Skeletal muscle satellite cell (primary cell): ENCODE results near the gene NWD2.

Source experiments
- H3K27me3 ChIP-seq: 2 replicates; pipeline ENCODE4 v1.7.0; 2013; ENCODE audit warnings: low read length; ENCODE audit not compliant: control insufficient read depth, insufficient read depth
- H3K36me3 ChIP-seq: 2 replicates; pipeline ENCODE4 v1.7.0; 2013; ENCODE audit warnings: mild to moderate bottlenecking, control low read depth, low read length; ENCODE audit not compliant: insufficient read depth
- H3K4me1 ChIP-seq: 2 replicates; pipeline ENCODE4 v1.7.0; 2013; ENCODE audit warnings: low read length; ENCODE audit not compliant: control insufficient read depth, insufficient read depth
- H3K4me2 ChIP-seq: 2 replicates; pipeline ENCODE4 v1.7.0; 2013; ENCODE audit warnings: mild to moderate bottlenecking, low read length
- H3K4me3 ChIP-seq: 2 replicates; pipeline ENCODE4 v1.7.0; 2013; ENCODE audit warnings: low read length
- H3K9ac ChIP-seq: 2 replicates; pipeline ENCODE4 v1.7.0; 2013; ENCODE audit warnings: mild to moderate bottlenecking, low read depth, low read length, moderate library complexity
- H3K9me3 ChIP-seq: replicated peaks from 2 replicates; pipeline ENCODE4 v1.7.0; 2013; ENCODE audit warnings: mild to moderate bottlenecking, control low read depth, low read length

Gene NWD2

GRCh38 chr4:37304612-37305011, 60.1 kb downstream of the NWD2 start:
- Histone ChIP-seq H3K36me3 (no peaks in the 10 kb centered on the region), H3K27me3 (no peaks in the 10 kb centered on the region), H3K4me1 (no peaks in the 10 kb centered on the region), H3K9ac (no peak overlapping the region), H3K9me3 (peaks cover 6% of the 10 kb centered on the region), H3K4me3 (no peak overlapping the region), H3K4me2 (no peak overlapping the region)

GRCh38 chr4:37305984-37306383, 61.4 kb downstream of the NWD2 start:
- no peaks in the 10 kb centered on the region for H3K4me1 ChIP-seq
- H3K9me3 ChIP-seq, result peaks cover 6% of the 10 kb centered on the region
- H3K4me3 ChIP-seq, result no peak overlapping the region
- no peaks in the 10 kb centered on the region for H3K27me3 ChIP-seq
- no peak overlapping the region for H3K4me2 ChIP-seq
- no peaks in the 10 kb centered on the region for H3K36me3 ChIP-seq
- H3K9ac ChIP-seq, result no peak overlapping the region

DNA sequence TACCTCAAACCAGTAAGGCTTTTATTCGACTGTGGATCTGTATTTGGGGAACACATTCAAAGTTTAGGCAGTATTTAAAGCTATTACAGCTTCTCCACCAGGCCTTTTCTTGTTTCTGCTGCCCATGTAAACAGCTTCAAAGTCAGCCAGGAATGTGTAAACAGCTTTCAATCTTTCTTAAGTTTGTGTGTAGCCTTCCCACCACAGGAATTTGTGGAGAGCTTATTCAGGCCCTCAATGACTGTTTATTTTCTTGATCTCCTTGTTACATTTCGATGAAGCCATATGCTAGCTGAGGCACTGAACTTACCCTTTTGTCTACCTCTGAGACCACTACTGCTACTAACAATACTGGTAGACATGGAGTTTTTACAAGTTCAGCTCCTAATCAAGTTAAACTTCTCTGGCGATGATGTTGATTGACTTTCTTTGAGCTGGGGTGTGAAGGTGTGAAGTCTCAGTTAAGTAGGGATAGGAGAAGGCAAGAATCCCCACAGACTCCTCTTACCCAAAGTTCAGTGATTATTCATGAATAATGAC, 72.6 kb downstream of the NWD2 start:
- no peak overlapping the region for H3K4me2 ChIP-seq
- no peak overlapping the region for H3K9ac ChIP-seq
- H3K4me3 ChIP-seq, result no peak overlapping the region
- no peaks in the 10 kb centered on the region for H3K27me3 ChIP-seq
- no peaks in the 10 kb centered on the region for H3K4me1 ChIP-seq
- H3K36me3 ChIP-seq, result no peaks in the 10 kb centered on the region
- H3K9me3 ChIP-seq, result peaks cover 1% of the 10 kb centered on the region

DNA sequence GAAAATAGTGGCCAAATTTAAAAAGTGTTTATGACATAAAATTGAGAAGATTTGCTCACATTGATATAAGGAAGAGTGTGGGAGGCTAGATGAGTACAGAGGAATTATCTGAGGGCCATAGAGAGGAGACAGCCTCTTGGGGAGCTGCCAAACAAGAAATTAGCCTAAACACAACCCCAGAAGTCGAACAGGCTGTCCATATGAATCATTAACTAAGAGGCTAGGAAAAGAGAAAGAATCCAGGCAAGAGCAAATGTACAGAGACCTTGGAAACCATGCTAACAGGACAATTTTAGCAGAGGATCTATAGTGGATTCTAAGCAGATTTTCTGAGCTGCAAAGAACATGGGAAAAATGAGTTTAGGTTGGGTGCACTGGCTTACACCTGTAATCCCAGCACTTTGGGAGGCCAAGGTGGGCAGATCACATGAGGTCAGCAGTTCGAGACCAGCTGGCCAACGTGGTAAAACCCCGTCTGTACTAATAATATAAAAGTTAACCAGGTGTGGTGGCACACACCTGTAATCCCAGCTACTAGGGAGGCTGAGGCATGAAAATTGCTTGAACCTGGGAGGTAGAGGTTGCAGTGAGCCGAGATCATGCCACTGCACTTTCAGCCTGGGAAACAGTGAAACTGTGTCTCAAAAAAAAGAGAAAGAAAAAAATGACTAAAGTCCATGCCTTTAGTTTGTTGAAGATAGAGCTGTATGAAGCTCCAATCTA, 76.1 kb downstream of the NWD2 start:
- no peaks in the 10 kb centered on the region for H3K27me3 ChIP-seq
- H3K36me3 ChIP-seq, result no peaks in the 10 kb centered on the region
- H3K4me1 ChIP-seq, result no peaks in the 10 kb centered on the region
- no peak overlapping the region for H3K4me2 ChIP-seq
- no peak overlapping the region for H3K9ac ChIP-seq
- H3K4me3 ChIP-seq, result no peak overlapping the region
- peaks cover 4% of the 10 kb centered on the region for H3K9me3 ChIP-seq

GRCh38 chr4:37322122-37322521, 77.6 kb downstream of the NWD2 start:
- Histone ChIP-seq H3K4me1 (no peaks in the 10 kb centered on the region), H3K36me3 (no peaks in the 10 kb centered on the region), H3K4me3 (no peak overlapping the region), H3K9ac (no peak overlapping the region), H3K4me2 (no peak overlapping the region), H3K9me3 (peaks cover 4% of the 10 kb centered on the region), H3K27me3 (no peaks in the 10 kb centered on the region)

GRCh38 chr4:37324546-37324945, 80.0 kb downstream of the NWD2 start:
- Histone ChIP-seq H3K9ac (no peak overlapping the region), H3K4me1 (no peaks in the 10 kb centered on the region)

DNA sequence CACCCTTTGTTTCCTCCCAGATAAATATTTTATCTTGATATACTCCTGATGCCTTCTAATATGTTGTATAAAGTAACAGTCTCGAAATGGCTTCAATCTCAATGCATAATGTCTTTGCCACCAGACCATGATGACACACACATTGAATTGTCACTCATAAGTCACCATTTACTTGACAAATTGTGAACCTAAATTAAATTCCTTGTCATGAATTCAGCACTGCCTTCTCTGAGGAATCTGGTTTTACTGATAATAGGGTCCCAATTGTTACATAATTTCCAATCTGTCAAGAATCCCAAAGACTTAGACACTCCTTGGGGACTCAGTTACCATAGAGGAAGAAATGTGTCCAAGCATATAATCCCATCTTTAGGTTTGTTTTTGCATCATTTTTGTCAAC, 82.3 kb downstream of the NWD2 start:
- no peaks in the 10 kb centered on the region for H3K27me3 ChIP-seq

More at GRCh38 chr4:37324546-37324945, 80.0 kb downstream of the NWD2 start:
- H3K27me3 ChIP-seq, result no peaks in the 10 kb centered on the region
- peaks cover 6% of the 10 kb centered on the region for H3K9me3 ChIP-seq
- H3K4me2 ChIP-seq, result no peak overlapping the region
- no peaks in the 10 kb centered on the region for H3K36me3 ChIP-seq
- H3K4me3 ChIP-seq, result no peak overlapping the region

GRCh38 chr4:37338972-37339371, 94.4 kb downstream of the NWD2 start:
- Histone ChIP-seq H3K9ac (no peak overlapping the region), H3K9me3 (no peaks in the 10 kb centered on the region), H3K36me3 (no peaks in the 10 kb centered on the region), H3K4me1 (no peaks in the 10 kb centered on the region), H3K4me2 (no peak overlapping the region), H3K4me3 (no peak overlapping the region), H3K27me3 (no peaks in the 10 kb centered on the region)

More for the DNA sequence above, 82.3 kb downstream of the NWD2 start:
- no peaks in the 10 kb centered on the region for H3K4me1 ChIP-seq
- H3K36me3 ChIP-seq, result no peaks in the 10 kb centered on the region
- H3K4me2 ChIP-seq, result no peak overlapping the region
- H3K9ac ChIP-seq, result no peak overlapping the region
- no peak overlapping the region for H3K4me3 ChIP-seq
- H3K9me3 ChIP-seq, result peaks cover 10% of the 10 kb centered on the region

- Histone ChIP-seq H3K4me1 (no peaks in the 10 kb centered on the region), H3K9ac (no peak overlapping the region), H3K9me3 (no peaks in the 10 kb centered on the region), H3K27me3 (no peaks in the 10 kb centered on the region), H3K4me2 (no peak overlapping the region), H3K36me3 (no peaks in the 10 kb centered on the region), H3K4me3 (no peak overlapping the region)
Measured at GRCh38 chr4:37358748-37359147, 114.2 kb downstream of the NWD2 start.

GRCh38 chr4:37359261-37359660, 114.7 kb downstream of the NWD2 start:
- Histone ChIP-seq H3K9me3 (no peaks in the 10 kb centered on the region), H3K4me1 (no peaks in the 10 kb centered on the region), H3K4me2 (no peak overlapping the region), H3K36me3 (no peaks in the 10 kb centered on the region), H3K4me3 (no peak overlapping the region), H3K9ac (no peak overlapping the region), H3K27me3 (no peaks in the 10 kb centered on the region)

DNA sequence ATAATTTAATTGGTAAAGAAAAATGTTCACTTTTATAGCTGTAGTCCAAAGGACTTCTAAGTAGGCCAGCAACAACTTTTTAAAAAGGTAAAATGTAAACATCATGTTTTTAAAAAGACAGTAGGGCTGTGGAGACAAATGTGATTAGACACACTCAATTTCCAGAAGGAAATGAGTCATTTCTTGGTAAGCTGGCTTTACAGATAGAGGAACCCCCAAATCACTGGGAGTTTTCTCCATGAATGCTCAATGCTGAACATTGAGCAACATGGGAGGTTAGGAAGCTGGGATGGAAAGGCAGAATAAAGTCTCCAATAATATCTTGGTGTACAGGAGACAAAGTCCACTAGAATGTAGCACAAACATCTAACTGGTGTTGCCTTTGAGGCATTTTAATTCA, 121.3 kb downstream of the NWD2 start:
- Histone ChIP-seq H3K27me3 (no peaks in the 10 kb centered on the region), H3K36me3 (no peaks in the 10 kb centered on the region), H3K4me3 (no peak overlapping the region), H3K9ac (no peak overlapping the region), H3K9me3 (no peaks in the 10 kb centered on the region), H3K4me2 (no peak overlapping the region), H3K4me1 (no peaks in the 10 kb centered on the region)

- Histone ChIP-seq H3K36me3 (no peaks in the 10 kb centered on the region), H3K4me2 (no peak overlapping the region), H3K9me3 (no peaks in the 10 kb centered on the region), H3K4me3 (no peak overlapping the region), H3K27me3 (no peaks in the 10 kb centered on the region), H3K4me1 (no peaks in the 10 kb centered on the region), H3K9ac (no peak overlapping the region)
Measured at GRCh38 chr4:37367901-37368300, 123.4 kb downstream of the NWD2 start.
